NK-92 treated with Interleukin-12 subunit alpha and Interleukin-12 subunit beta, amount 100 ng/mL, for 24 hours (cell line): ENCODE results near the gene EPO.
"Not testable (repeated sequence)": the region's sequence is repeated elsewhere in the genome, so short reads cannot be mapped to it uniquely, and the experiment has no call there.

ENCODE experiments used
- DNase-seq: peaks from one replicate; lab custom pipeline; 2025; lab: John Stamatoyannopoulos, UW

The EPO gene

DNA sequence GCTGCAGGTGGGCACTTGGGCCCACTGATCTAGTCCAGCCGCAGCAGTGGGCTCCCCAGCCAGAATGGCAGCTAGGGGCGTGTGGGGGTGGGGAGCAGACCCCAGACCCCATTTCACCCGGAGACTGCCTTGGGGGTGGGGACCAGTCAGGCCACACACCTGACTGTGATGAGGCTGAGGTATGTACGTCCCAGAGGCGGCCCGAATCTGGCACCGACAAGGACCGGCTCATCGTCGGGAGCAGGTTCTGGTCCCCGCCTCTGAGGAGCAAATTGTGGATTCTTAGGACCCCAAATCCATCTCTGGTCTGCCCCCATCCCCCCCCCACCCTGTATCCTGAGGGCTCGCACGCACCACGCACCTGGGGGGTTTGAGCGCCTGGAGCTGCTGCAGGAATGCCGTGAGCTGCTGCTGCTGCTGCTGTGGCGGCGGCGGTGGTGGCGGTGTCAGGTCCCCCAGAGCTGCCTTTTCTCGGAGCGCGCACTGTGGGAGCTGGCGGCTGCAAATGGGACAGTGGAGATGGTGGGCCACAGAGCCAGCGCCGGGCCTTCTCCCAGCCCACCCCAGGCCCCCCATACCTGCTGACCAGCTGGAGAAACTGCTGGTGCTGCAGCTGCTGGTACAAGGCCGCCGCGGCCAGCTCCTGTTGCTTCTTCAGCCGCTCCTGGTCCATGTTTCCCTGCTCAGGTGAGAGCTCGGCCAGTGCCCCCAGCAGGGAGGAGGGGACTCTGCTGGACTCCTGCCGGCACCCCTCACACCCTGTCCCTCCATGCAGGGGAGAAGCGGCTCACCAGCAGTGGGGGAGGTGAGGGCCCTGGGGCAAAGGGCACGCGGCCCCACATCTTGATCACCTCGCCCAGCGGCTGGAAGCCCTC, 36.4 kb upstream of the EPO start:
- DNase-seq = no peak

DNA sequence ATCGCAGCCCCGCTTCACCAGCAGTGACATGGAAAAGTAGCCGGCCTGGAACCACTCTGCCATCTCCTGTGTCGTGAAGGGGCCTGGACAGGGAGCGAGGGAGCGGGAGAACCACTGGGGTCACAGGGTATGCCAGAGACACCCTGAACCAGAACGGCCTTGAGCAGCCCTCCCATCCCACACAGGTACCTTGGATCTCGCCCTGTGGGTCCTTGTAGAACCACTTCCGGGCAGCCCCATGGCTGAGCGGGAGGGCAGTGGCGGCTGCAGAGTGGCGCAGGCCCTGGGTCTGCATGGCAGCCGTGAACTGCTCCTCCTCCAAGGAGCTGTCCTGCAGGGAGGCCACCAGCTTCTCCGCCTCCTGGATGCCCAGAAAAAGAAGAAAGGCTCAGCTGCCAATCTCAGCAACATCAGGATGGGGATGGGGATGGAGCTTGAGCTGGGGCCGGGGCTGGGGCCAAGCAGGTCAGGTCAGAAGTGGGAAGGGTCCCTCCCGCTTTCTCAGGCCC, 35.7 kb upstream of the EPO start:
- no peak for DNase-seq

DNA sequence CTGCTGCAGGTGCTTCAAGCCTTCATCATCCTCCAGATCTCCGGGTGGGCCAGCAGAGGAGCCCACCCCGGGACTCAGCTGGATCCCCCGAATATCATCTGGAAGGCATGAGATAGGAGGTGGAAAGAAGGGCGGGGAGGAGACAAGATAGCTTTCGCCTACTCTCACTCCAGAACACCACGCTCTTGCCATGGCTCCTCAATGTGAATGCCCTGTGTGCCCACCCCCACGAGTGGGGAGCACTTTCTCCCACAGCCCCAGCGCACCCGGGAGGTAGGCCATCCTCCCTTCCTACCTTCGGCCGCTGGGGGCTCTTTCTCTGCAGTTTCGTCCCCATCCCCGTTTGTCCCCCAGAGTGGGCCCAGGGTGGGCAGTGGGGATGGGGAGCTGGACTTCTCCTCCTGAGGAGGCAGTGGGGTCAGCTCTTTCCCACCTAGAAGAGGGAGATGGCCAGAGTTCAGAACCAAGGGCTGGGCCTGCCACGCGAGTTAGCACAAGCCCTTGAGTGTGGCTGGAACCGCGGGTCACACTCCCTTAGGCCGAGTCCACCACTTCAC, 35.1 kb upstream of the EPO start:
- no peak for DNase-seq

DNA sequence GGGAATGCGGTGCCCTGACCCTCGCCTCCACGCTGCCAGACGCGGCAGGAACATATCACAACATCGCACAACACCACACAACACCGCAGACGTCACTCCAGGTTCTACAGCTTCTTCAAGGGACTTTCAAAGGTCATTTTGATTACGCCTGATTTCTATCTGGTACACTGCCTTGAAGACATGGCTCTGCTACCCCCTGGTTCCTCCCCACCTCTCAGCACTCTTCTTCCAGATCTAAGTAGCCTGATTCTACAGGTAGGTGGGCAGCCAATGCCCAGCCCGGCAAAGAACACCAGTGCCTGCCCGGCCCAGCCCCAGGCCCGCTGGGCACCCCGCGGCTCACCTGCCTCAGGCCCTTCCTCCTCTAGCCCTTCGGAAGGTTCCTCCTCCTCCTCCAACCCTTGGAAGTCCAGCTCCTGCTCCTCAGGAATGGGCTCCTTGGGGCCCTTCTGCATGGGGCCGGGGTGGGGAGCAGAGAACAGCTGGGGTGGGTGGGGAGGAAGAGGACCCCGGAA, 34.6 kb upstream of the EPO start:
- no peak for DNase-seq

DNA sequence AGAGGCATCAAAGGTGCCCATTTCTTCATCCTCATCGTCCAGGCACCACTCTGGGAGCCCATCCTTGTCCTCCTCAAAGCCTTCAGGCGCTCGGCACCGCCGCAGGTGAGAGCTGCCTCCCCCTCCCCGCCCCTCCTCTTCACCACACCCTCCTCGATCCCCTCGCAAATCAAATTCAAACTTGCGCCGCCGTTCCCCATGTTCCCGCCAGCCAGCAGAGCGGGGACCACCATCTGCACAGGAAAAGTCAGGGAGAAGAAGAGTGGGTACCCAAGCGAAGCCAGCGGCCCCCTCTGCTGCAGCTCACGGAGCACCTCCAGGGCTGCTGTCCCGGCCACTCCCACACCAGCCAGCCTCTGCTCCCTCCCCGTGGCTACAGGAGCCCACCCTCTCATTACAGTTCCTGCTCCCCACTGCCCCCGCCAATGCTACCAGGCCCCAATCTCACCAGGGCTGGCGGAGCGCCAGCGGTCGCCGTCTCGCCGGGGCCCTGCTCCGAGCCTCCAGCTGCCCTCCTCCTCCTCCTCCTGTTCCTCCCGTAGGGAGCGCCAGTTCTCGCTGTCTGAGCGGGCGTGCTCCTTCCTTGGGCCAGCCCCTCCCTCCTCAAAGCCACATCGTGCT, 34.0 kb upstream of the EPO start:
- no peak for DNase-seq

DNA sequence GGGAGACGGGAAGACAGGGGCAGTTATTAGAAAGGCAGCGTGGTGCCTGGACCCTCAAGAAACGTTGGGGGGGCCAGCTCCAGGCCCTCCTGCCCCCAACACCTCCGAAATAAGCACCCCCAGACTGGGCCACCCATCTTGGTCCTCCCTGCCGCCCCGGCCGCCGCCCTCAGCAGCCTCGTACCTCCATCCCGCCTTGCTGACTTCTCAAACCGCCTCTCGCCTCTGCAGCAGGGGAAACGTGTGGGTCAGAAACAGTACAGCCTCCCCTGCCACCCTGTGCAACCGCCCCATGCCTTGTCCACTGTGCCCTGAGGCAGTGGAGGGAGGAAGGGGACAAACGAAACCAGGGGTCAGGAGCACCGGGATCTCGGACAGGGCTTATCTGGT, 33.5 kb upstream of the EPO start:
- DNase-seq = no peak

DNA sequence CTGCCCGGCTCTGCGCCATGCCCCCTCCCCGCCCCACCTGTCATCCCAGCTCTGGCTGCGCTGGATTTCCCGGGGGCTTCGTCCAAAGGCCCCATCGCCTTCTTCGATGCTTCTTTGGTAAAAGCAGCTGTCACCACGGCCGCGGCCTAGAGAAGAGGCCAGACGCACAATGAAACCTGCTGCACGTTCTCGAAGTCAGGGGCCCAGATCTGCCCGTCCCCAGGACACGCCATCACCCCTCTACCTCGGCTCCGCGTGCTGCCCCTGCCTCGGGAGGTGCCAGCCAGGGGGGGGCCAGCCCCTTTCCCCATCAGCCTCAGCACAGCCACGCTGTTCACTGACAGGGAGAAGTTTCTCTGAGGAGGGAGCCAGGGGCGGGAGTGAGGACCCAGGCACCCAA, 33.0 kb upstream of the EPO start:
- no peak for DNase-seq

DNA sequence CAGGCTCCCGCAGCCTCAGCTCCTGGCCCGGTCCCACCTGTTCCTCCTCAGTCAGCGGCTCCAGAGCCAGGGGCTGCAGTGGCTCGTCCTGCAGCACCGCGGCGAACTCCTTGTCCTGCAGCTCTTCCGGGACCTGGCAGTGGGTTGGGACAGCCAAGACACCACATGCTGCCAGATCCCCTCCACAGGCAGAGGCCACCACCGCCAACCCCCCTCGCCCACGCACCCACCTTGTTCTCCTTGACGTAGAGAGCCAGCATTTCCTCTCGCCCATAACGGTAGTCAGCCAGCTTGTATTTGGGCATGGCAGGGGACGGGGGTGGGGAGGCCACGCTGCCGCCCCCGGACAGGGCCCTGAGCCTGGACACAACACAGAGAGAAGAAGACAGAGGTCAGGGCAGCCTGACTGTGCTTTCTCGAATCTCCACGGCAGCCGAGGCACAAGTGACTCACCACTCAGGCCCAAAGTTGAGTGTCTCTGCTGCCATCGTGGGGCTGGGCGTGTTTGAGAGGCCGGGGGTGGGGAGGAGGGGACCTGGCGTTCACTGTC, 32.4 kb upstream of the EPO start:
- DNase-seq = no peak

DNA sequence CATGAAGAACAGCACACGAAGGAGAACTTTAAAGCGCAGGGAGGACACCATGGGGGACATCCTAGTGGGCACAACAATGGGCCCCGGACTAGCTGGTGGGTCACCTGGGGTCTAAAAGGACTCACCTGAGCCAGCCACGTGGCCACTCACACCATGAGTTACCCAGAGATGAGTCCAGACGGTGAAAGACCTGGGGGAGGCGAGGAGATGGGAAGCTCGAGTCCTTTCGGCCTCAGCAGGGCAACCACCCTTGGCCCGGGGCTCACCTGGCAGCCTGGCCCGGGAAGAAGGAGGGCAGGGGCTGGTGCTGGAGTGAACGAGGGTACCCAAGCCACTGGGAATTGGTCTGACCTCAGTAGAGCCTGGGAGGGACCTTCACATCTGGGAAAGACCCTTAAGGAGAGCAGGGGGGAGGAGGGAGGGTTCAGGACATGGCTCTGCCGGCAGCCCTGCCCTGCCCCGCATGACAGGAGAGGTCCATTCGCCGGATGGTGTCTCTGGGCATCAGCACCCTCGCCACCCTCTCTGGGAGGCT, 31.9 kb upstream of the EPO start:
- no peak for DNase-seq

DNA sequence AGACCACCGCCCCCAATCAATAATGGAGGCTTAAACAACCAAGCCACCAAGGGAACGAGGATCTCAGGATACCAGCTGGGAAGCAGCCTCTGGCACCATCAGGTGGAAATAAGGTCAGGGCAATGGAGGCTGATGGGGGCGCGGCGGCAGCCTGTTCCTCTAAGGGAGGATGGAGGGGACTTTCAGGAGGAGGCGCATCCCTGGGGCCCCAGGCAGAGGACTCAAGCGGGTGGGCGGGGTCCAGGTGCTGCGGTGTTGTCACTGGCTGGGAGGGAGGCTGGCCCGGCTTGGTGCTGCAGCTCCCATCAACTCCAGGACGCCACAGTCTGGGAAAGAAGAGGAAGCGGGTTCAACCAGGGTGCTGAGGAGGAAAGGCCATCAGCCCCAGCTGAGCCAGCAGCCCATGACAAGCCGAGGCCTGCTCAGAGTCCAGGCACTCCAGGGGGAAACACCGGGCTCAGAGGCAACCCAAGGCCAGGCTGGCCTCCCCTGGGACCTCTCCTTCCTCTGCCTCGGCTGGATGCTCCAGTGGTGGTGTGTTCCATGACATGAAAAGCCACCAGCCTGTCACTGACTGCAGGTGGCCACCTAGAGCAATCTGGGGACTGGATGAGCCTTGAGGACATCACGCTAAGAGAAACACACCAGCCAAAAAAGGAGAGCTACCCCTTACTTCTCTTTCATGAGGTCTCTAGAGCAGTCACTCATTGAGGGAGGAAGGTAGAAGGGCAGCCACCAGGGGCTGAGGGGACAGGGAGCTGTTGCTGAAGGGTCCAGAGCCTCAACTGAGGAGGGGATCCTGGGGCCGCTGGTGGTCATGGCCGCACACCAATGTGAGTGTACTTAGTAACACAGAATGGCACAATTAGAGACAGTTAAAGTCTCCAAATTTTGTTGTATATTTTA, 30.8 kb upstream of the EPO start:
- DNase-seq = no peak

DNA sequence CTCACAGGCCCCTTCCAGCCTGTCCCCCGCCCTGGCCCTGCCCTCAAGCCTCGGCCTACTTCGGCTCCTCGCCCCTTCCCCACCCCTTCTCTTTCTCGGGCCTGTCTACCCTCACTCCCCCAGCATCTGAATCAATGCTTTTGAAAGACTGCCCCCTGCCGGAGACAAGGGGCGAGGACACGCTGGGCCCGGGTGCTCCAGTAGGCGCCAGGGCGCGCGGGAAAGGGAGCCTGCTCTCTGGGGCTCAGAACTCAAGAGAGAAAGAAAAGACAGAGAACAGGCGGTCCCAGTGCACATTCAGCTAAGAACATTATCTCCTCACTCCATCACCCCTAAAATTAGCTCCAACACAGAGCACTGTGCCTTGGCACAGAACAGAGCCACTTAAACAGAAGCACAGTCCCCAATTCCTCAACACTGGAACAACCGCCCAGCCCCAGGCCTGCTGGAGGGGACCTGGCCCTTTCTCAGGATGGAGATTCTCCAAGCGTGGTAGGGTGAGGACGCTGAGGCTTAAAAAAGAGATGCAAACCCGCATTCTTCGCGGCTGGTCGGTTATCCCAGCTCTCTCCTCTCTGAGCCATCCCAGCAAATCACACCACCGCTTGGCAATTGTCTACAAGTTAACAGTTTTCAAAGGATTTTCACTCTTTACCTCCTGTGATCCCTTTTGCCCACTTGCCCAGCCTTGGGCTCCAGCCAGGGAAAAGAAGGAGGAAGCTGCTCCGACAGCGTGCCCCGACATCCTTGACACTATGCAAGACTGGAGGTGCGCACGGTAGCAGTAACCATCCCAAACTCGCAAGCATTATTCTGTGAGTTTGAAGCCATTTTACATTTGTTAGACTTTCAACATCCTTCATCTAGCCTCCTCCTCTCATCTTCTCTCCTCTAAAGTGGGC, 28.3 kb upstream of the EPO start:
- peak; percentile 56 for DNase-seq

DNA sequence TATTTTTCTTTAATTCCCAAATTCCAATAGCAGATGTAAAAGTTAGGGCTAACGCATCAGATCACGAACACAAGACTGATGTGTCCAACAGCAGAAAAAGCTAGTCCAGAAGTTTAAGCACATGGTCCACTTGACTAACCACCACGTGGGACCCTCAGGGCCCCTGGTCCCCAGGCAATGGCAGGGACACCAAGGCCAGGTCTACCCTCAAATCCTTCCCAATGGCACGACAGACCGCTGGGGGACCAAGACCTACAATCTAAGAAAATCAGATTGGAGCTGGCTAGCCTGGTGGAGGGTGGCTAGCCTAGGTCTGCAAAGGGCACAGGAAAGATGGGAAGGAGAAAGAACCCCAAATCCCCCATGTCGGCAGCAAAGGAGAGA, 27.7 kb upstream of the EPO start:
- DNase-seq = no peak

DNA sequence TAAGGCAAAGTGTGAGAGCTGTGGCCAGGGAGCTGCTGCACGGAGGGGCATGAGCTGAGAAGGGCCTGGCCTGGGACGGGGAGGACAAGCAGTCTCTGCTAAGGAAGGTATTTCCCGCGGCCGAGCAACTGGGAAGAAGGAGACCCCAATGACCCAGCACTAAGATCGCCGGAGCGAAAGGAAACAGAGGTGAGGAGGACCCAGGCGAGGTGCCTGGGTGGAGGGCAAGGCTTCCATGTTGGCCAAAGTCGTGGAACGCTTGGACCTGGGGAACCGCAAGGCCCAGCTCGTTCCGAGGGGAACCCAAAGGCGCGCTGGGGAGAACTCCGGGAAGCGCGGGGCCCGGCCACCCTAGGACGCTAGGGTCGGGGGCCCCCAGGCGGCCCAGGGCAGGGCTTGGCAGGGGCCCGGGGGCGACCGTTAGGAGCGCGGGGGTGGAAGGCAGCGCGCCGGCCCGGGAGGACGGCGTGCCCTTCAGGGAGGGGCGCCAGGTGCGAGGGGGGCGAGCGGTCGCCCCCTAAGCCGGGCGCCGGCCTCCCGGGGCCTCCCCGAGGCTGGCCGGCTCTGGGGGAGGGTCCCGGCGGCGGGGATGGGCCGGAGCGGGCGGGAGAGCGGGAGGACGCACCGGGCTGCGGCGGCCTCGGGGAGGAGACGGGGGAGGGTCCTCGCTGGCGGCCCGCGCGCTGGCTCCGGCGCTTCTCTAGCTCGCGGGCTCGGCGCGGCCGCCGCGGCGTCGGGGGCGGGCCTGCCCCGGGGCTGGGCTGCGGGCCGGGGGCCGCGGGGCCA, 26.8 kb upstream of the EPO start:
- DNase-seq = no peak

DNA sequence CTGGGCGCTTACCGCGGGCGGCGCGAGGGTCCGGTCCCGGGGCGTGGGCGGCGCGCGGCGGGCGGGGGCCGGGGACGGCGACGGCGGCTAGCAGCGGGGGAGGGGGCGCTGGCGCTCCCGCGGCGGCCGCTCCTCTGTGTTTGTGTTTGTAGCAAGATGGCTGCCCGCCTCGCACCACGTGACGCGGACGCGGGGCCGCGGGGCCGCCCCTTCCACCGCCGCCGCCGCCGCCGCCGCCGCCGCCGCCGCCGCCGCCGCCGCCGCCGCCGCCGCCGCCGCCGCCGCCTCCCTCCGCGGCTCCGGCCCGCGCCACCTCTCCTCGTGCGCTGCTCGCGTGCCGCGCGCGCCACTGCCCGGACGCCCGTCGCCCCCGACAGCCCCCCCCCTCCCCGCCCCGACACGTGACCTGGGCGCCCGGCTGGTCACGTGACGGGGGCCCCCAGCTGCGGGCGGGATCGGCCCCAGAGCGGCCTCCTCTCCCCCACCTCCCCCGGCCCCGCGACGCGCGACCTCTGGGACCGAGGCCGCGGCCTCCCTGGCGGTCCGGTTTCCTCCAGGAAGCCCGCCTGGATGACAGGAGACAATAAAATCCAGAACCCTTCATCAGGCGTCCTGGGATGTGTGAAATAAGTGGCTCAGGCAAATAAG, 26.0 kb upstream of the EPO start, which contains the start of gene GIGYF1:
GIGYF1 (minus strand) TSS at position 153 of the 648 bp plus-strand sequence. CDS start 6,012 bp downstream, outside the sequence.
- DNase-seq = peak; percentile 73

DNA sequence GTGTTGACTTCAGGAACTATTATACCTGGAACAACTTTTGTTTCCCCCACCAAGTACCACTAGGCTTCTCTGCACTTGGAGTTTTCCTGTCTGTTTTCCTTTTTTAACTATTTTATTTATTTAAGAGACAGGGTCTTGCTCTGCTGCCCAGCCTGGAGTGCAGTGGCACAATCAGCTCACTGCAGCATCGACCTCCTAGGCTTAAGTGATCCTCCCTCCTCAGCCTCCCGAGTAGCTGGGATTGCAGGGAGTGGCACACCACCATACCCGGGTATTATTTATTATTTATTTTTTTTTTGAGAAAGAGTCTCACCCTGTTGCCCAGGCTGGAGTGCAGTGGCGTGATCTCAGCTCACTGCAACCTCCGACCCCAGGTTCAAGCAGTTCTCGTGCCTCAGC, 24.1 kb upstream of the EPO start:
- DNase-seq = no peak

DNA sequence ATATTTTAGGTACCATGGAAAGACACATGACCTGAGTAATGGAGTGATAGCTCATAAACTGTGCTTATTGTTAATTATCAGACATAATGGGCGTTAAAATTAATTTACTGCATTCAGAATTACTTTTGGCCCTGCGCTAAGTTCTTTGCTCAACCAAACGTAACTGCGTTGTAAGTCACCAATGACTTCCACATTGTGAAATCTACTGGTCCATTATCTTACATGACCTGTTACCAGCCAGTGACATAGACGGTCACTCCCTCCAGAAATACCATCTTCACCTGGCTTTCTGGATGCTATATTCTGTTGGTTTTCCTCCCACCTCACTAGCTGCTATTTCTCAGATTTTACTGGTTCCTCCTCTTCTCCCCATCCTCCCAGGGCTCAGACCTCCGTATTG, 21.2 kb upstream of the EPO start:
- DNase-seq = no peak

DNA sequence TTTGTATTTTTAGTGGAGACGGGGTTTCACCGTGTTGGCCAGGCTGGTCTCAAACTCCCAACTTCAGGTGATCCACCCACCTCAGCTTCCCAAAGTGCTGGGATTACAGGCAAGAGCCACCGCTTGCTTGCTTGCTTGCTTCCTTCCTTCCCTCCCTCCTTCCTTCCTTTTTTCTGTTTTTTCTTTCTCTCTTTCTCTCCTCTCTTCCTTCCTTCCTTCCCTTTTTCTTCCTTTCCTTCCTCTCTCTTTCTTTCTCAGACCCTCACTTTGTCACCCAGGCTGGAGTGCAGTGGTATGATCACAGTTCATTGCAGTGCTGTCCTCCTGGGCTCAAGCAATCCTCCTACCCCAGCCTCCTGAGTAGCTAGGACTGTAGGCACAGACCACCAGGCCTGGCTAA, 19.2 kb upstream of the EPO start:
- not testable (repeated sequence) for DNase-seq

DNA sequence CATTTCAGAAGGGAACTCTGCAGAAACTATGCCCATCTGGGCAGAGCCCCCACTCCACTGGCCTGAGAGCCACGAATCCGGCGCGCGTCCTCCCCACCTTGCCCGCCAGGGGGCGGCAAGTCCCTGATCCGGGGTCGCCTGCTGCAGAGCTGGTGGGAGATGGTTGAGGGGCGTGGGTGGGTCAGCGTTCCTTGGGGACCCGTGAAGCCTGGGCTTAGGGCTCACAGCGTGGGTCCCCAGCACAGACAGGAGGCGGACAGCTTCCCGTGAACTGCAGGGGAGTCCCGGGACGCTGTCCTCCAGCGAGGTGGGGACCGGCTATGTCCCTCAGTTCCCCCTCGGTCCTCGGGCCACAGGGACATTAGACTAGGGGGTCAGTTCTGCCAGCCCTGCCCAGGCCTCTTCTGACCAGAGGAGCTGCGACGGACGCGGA, 14.9 kb upstream of the EPO start:
- peak; percentile 79 for DNase-seq
